ELF-1 (cell line): ENCODE measurements around the gene NIT2.
"Not testable (repeated sequence)": the region's sequence is repeated elsewhere in the genome, so short reads cannot be mapped to it uniquely, and the experiment has no call there.

ENCODE experiments used
- DNase-seq: peaks from one replicate; pipeline ENCODE4 v3.0.0-alpha.2; 2016; ENCODE audit warnings: low read depth, low spot score

NIT2 gene, protein sequence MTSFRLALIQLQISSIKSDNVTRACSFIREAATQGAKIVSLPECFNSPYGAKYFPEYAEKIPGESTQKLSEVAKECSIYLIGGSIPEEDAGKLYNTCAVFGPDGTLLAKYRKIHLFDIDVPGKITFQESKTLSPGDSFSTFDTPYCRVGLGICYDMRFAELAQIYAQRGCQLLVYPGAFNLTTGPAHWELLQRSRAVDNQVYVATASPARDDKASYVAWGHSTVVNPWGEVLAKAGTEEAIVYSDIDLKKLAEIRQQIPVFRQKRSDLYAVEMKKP

DNA sequence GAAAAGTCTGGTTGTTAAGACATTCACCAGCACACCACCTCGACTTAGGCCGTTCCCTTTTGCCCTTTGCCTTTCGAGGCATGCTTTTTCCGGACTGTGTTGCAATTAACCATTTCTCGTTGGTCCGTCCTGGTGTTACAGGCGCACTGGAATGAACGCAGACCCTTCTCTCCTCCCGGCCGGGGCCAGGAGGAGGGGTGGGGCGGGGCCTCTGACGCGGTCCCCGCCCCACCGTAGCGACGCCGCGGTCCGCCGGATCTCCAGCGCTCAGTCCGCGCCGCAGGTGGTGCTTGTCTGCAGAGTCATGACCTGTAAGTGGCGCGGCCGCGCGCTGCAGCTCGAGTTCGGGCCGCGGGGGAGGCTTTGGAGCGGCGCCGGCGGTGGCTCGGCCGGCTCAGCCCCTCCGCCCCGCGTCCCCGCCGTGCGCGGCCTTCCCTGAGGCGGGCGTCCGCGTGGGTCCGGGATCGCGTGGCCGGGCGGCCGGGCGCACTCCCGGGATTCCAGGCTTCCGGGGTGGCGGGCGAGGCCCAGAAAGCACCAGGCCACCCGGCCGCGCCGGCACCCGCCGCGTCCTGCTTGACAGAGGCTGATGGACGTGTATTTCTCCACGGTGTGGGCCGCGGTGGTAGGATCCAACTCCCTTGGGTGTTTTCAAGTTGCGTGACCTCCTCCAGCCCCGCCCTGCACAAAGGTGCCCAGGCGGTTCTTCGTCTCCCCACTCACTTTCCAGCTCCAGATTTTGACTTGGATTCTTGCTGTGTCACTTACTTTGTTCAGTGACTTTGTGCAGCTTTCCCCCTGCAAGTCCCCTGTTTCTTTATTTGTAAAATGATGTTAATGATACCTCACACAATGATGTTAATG lies at the start of gene NIT2:
Gene NIT2 (plus strand): TSS at position 270 of the 864 bp plus-strand sequence. CDS start 35 bp downstream, at position 305.
- DNase-seq = peak; percentile 95

DNA sequence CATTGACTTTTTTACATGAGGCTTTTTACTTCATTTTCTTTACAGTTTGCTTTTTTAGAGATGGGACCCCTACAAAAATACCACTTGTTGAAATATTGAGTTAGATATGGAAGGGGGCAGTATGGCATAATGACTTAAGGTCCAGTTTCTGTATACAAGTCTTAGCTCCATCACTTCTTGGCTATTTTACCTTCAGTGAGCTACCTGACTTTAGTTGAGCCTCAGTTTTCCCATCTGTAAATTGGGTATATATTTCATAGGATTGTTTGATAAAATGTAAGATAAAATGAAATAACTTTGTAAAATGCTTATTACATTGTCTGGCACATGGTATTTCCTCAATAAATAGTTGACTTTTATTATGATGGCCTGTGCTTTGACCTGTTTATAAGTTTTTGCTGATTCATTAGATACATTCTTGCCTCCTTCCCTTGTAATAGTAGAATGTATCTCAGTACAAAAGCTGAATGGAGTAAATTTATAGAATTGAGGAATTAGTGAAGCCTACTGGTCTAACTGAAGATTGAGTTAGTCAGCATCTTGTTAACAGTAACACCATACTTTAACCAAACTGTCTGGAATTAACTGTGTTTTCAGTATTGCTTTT lies 46.2 kb upstream of the NIT2 start:
- no peak for DNase-seq

DNA sequence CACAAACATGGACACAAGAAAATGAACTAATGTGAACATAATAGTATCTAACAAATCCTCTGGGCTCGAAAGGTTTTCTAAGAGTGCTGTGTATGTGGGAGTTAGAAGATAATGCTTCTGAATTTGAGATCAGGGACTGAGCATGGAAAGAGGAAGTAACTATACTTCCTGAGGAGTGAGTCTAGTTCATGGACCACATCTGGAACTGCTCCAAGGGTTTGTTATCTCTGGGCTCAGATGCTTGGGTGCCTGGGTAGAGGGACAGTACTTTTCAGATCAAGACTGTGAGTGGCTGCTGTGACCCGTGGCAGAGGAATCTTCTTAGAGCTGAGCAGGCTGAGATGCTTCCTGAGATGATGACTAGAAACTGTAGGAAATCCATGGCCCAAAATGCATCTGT lies 45.2 kb upstream of the NIT2 start:
- DNase-seq = no peak

DNA sequence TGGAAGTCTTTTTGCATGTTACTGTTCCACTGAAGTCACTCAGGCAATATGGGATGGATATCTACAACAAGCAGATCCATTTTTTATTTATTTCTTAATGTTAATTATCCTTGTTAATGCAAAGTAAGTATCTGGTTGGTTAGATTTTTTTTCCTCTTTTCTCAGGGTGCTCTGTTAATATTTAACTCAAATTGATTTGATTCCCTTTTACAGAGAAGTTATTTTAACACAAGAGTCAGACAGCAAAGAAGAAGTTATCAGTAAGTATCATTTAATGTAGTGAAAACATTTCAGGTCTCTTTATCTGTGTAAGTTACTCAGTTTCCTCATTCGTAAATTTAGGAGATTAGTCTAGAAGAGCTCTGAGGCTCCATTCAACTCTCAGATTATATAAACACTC lies 39.5 kb upstream of the NIT2 start:
- no peak for DNase-seq

DNA sequence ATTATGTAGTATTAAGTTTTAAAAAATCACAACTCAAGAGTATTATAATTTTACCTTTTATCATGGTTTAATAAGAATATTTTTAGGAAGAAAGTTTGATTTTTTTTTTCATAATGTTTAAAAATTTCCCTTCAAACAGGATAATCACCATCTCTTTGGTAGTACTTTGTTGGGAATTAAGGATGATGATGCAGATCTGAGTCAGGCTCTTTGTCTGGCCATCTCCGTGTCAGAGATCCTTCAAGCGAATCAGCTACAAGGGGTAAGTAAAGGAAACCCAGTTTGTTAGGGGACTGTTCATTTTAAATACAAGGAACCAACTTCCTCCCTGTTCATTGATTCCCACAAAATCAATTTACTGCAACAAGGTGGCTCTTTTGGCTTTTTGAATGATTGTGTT lies 36.8 kb upstream of the NIT2 start:
- no peak for DNase-seq

DNA sequence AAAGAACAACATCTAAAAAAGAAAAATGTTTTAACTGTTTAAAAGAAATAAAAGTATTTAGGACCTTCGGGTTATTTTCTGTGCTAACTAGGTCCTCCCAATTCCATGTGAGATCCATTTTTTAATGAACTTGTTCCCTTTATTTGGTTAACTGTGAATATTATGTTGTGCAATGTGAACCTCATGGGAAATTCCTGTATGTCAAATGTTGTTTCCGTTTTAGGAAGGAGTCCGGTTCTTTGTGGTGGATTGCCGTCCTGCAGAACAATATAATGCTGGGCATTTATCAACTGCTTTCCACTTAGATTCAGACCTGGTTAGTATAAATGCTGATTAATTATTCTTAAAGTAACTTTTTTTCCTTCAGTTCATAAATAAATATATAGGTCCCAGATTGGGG lies 35.5 kb upstream of the NIT2 start:
- no peak for DNase-seq

DNA sequence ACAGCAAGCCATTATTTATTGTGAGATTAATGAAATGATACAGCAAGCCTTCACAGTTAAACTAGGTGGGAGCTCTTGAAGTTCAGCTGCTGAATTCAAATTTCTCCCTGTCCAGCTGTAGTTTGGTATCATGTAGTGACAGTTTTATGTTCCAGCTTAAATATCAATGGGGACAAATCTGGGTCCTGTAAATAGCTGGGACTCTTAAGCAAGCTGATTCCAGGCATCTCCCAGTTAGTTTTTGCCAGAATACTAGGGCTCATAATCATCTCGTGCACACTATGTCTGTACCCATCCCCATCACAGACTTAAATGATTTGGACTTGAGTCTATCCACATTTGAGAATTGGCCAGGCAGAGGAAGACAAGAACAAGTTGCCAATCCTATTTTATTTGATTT lies 27.9 kb upstream of the NIT2 start:
- no peak for DNase-seq

DNA sequence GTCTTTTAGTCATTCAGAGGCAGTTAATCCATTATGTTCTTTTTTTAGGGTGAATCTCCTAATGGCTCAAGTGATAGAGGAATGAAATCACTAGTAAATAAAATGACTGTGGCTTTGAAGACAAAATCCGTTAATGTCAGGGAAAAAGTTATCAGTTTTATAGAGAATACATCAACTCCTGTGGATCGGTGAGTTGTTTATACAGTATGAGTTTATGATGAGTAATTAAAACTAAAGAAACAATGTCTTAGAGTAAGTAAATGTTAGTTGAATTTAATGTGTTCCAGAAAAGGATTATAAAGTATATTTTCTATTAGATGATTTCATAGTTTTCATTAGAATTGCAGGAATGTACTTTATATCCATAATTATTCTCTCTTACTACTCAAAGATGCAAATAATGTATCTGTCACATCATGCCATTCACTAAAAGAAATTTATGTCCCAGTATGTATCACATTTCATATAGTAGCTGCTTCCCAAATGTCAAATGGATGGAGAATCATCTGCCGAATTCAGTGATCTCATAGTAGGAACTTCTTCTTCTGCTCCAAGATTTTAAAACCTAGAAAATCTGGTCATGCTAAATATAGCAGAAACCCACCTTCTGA lies 24.1 kb upstream of the NIT2 start:
- no peak for DNase-seq

DNA sequence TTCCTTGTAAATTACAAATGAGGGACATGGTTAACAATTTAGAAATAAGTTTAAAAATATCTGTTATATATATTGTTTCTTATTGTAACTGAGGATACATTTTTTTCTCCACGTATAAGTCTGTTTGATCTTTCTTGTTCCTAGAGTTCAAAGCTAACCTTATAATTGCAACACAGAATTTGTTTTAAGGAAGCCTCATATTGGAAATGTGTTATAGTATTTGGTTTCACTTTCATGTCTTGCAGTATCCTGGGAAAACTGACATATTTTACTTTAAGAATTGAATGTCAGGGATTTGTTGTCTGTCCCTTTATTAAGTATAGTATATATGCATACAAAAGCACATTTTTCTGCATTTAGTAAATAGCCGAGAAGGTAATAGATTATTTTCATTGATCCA lies 23.5 kb upstream of the NIT2 start:
- no peak for DNase-seq

DNA sequence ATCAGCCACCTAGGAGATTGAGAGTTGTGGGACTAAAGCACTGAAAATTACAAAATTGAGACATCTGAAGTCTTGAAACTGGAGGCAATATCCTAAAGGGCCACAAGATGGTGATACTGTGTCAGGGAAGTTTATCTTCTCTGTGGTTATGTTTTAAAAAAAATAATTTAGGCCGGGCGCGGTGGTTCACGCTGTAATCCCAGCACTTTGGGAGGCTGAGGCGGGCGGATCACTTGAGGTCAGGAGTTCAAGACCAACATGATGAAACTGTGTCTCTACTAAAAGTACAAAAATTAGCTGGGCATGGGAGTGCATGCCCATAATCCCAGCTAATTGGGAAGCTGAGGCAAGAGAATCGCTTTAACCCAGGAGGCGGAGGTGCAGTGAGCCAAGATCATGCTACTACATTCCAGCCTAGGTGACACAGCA lies 17.9 kb upstream of the NIT2 start:
- peak; percentile 20 for DNase-seq

DNA sequence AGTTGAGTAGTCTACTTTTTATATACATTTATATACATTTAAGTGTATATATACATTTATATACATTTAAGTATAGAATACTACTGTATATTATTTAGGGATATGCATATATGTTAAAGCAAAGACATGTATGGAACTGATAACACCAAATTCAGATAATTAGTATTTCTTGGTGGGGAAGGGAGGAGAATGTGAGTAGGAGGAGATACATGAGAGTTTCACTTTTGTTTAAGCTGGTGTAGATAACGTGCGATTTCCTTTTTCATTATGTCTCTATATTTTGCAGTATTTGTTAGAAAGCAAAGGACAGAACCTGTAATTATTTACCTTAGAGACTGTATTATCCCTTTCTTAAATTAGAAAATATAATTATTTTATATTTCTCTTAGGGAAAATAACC lies 16.6 kb upstream of the NIT2 start:
- DNase-seq = no peak

DNA sequence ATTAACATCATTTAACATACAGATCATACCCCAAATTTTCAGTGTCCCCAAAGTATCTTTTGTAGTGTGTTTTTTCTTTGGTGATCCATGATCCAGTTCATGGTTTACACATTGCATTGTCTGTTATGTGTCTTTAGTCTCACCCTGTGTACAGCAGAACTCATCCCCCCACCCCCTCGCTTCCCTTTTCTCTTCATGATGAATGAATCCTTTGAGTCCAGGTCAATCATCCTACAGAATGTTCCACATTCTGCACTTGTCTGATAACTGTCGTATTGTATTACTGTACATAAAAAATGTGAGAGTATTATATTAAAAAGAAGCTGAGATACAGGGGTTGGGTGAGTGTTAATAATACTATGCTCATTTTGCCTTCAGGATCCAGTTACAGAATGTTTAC lies 14.6 kb upstream of the NIT2 start:
- no peak for DNase-seq

DNA sequence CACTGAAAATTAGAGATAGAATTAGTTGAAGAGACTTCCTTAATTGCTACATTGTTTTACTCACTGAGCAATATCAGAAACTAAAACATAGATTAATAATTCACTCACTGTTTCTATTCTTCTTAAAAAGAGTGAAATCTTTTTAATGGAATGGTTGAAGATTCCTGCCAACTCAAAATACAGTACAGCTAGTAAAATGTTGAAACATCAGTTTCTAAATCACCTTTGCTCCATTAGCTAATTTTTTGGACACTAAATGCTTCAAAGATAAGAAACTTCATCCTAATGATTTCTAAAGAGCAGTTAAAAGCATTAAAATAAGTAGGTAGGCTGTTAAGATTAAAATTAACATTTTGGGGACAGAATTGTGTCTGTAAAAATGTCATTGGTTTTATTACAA lies 10.5 kb upstream of the NIT2 start:
- no peak for DNase-seq

DNA sequence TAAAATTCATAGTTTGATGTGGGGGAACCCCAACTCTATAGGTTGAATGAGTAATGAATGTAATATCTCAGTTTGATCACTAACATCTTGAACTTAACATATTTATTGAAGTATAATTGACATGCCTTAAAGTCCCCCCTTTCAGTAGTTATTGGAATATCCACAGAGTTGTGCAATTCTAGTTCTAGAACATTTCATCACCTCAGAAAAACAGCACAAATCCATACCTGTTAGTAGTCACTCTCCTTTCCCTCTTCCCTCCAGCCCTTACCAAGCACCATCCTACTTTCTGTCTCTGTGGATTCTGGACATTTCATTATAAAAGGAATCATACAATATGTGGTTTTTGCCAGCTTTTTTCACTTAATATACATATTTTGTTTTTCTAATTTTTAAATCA lies 8.7 kb upstream of the NIT2 start:
- no peak for DNase-seq

DNA sequence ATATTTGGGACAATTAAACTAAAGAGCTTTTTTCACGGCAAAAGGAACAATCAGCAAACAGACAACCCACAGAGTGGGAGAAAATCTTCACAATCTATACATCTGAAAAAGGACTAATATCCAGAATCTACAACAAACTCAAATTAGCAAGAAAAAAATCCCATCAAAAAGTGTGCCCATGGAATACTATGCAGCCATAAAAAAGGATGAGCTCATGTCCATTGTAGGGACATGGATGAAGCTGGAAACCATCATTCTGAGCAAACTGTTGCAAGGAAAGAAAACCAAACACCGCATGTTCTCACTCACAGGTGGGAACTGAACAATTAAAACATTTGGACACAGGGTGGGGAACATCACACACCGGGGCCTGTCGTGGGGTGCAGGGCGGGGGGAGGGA lies 7.2 kb upstream of the NIT2 start:
- not testable (repeated sequence) for DNase-seq

DNA sequence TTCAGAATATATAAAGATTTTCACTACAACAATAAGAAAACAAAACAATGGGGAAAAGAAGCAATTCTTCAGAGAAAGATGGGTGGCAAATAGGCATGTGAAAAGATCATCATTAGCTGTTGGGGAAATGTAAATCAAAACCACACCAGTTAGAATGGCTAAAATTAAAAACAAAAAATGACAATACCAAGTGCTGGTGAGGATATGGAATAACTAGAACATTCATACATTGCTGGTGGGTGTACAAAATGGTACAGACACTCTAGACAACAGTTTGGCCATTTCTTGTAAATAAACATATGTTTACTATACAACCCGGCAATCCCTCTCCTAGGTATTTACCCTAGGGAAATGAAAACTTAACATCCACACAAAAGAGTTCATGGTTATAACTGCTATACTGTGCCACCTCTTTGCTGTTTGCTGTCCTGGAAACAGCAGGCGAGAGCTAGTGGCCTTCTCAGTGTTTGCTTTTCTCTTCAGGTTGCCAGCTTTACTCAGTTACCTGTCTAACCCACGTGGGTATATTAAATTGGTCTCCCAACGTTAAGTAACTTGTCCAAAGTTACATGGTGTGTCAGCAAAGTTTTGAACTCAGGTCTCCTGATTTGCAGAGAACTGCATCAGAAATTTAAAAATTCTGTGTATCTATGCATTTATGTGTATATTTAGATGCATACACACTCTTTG lies 4.6 kb upstream of the NIT2 start:
- no peak for DNase-seq

DNA sequence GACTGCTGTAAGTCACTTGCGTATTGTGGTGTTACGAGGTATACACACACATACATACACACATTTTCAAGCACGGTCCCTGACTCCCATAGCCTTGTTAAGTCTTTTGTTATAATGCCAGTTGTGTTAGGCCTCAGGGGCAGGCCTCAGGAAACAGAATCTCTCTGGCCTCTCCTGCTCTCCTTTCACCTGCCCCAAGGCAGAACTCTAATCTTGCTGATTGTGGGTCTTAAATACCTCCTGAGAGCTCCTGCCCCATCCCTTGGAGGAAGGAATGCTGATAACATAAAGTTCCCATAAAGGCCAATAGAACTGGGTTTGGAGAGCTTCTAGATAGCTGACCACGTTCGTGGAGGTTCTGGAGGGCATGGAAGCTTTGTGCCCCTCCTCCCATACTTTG lies 3.9 kb upstream of the NIT2 start:
- peak; percentile 83 for DNase-seq

DNA sequence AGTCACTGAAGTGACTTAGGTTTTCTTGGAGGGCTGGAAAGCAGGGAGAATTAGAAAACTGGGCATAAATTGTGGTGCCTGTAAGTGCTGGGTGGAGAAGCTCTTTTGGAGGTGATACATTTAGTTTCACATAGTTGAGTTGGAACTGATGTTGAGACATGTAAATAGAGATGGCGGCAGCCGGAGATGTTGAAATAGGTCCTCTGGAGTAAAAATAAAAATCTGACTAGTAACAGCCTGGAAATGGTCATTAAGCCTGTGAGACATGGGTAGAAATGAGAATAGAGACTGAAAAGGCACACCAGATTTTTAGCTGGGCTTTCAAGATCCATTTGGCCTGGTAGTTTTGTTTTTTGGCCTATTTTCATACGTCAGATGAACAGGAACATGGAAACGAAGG lies 2.9 kb upstream of the NIT2 start:
- DNase-seq = no peak

DNA sequence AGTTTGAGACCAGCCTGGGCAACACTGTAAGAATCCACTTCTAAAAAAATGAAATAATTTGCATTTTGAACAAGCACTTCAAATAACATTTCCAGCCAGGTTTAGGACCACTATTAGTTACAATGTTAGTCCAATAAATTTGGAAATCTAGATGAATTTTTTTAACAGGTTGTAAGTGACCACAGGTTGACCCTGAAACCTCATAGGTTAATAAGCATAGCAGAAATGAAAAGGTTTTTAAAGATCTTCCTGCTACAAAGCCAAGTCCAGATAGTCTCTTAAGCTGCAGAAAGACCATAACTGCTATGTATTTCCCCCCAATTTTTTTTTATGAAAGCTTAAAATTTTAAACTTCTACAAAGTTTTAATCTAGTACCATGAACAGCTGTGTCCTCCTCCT lies 1.5 kb upstream of the NIT2 start:
- DNase-seq = no peak

DNA sequence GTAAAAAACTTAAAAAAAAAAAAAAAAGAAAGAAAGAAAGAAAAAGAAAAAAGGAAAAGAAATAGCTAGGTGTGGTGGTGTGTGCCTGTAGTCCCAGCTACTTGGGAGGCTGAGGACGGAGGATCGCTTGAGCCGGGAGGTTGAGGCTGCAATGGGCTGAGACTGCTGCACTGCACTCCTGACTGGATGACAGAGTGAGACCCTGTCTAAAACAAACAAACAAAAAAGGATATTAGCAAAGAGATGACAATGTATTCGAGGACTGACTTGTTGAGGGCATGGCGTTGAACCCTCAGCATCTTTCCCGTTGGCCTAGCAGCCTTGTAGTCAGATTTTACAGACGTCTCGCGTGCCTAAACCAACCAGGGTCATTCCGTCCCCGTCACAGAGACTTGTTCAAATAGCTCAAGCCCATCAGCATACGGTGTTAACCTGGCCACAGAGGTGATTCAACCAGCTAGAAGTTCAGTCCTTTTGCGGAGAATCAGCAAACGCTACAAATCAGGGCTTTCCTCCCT lies 528 bp upstream of the NIT2 start:
- no peak for DNase-seq

DNA sequence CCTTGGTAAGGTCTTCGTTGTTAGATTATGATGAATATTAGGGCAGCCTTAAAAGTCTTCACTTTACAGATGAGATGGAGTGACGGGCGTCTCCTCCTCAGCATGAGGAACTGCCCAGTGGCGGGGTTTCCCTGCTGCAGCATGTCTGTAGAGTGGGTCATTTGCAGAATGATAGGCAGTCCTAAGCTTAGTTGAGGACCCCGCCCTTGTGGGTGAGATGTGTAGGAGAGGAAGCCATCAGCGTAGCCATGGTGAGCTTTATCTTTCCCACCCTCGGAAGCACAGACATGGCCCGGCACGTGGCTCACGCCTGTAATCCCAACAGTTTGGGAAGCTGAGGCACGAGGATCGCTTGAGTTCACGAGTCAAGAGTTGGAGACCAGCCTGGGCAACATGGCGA lies 877 bp downstream of the NIT2 start:
- DNase-seq = peak; percentile 60

DNA sequence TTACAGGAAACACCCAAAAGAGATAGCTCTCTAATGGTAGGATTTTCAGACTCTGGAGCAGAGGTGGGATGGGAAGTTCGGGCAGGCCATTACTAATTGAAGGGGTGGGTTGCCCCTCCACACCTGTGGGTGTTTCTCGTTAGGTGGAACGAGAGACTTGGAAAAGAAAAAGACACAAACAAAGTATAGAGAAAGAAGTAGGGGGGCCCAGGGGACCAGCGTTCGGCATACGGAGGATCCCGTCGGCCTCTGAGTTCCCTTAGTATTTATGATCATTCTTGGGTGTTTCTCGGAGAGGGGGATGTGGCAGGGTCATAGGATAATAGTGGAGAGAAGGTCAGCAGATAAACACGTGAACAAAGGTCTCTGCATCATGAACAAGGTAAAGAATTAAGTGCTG lies 1.7 kb downstream of the NIT2 start:
- DNase-seq = not testable (repeated sequence)
